Nephron (organoid): ENCODE data around the gene RFC4.

Experiments
- H3K27ac Mint-ChIP-seq, 3 experiments: 2 replicates each; pipeline ENCODE4 v1.8.0; 2020; ENCODE audit warnings: mixed read lengths in 3 of 3, mild to moderate bottlenecking in 2 of 3, moderate library complexity in 1 of 3
- H3K27me3 Mint-ChIP-seq: 2 replicates; pipeline ENCODE4 v1.8.0; 2021; ENCODE audit warnings: low read depth, mild to moderate bottlenecking, moderate library complexity, mixed read lengths
- H3K36me3 Mint-ChIP-seq: 2 replicates; pipeline ENCODE4 v1.8.0; 2020; ENCODE audit warnings: low read depth, mixed read lengths
- H3K4me1 Mint-ChIP-seq: 2 replicates; pipeline ENCODE4 v1.8.0; 2020; ENCODE audit warnings: mixed read lengths
- H3K4me3 Mint-ChIP-seq, 3 experiments: 2 replicates each; pipeline ENCODE4 v1.8.0; 2020; ENCODE audit warnings: mild to moderate bottlenecking in 3 of 3, mixed read lengths in 3 of 3, moderate library complexity in 2 of 3
- H3K9me3 Mint-ChIP-seq: 2 replicates; pipeline ENCODE4 v1.8.0; 2020; ENCODE audit warnings: mixed read lengths
- TF ChIP-seq, protein P1 (sequence below), 3 experiments: fragments of 200-600 bp; sonication (generic); IDR thresholded peaks; one replicate each; pipeline ENCODE4 v1.5.0; 2021; ENCODE audit warnings: antibody characterized with exemption in 3 of 3; ENCODE audit not compliant: unreplicated experiment in 3 of 3

RFC4 gene

DNA sequence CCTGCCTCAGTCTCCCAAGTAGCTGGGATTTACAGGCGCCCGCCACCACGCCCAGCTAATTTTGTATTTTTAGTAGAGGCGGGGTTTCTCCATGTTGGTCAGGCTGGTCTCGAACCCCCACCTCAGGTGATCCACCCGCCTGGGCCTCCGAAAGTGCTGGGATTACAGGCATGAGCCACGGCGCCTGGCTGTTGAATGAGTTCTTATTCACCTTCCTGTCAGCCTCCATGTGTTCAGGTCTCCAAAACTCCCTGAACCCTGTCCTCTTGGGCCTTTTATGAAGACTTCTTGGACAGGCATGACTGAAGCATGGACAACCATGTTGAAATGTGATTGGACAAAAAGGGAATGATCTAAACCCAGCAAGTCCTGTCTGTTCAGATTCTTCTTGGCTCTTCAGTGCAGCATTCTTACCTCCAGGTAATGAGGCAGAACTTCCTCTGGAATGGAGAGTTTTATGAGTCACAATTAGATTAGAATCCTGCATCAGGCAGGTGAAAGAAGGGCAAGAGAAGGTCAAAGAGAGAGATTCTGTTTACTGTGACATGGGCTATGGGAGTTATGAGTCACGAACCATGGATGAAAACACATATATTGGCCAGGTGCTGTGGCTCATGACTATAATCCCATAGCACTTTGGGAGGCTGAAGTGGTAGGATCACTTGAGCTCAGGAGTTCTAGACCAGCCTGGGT is 46.0 kb downstream of the RFC4 start:
- Mint-ChIP-seq H3K4me3 (no peak overlapping the region), H3K9me3 (no peaks in the 10 kb centered on the region), H3K4me1 (no peaks in the 10 kb centered on the region), H3K36me3 (no peaks in the 10 kb centered on the region), H3K27me3 (peaks cover 16% of the 10 kb centered on the region), H3K27ac (peak overlapping the region in 1 of 3 experiments; percentile 11)
- TF ChIP-seq, protein P1, sequence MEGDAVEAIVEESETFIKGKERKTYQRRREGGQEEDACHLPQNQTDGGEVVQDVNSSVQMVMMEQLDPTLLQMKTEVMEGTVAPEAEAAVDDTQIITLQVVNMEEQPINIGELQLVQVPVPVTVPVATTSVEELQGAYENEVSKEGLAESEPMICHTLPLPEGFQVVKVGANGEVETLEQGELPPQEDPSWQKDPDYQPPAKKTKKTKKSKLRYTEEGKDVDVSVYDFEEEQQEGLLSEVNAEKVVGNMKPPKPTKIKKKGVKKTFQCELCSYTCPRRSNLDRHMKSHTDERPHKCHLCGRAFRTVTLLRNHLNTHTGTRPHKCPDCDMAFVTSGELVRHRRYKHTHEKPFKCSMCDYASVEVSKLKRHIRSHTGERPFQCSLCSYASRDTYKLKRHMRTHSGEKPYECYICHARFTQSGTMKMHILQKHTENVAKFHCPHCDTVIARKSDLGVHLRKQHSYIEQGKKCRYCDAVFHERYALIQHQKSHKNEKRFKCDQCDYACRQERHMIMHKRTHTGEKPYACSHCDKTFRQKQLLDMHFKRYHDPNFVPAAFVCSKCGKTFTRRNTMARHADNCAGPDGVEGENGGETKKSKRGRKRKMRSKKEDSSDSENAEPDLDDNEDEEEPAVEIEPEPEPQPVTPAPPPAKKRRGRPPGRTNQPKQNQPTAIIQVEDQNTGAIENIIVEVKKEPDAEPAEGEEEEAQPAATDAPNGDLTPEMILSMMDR (IDR thresholded peaks at IDR 0.05; ENCODE audit: unreplicated experiment in 3 of 3) = no peak

DNA sequence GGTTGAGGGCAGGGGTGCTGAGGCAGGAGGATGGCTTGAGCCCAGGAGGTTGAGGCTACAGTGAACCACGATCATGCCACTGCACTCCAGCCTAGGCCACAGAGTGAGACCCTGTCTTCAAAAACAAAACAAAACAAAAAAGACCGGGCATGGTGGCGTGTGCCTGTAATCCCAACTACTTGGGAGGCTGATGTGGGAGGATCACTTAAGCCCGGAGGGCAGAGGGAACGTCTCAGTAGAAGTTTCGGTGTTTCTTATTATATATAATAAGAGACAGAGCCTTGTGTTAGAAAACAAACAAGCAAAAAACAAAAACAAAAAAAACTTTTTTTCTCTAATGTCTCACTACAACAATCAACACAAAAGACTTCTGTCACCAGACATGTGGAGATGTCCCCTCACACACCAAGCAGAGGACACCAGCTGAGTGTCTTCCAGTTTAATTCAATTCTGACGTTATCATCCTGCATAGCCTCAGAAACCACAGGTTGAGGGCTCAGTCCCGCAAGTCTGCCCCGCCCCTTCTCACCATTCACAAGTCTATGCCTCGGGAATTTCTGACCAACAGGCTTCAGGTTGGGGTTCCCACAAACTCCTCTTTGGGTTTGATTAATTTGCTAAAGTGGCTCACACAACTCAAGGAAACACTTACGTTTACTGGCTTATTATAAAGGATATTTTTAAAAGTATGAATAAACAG is 46.9 kb downstream of the RFC4 start:
- Mint-ChIP-seq H3K4me1 (no peaks in the 10 kb centered on the region), H3K9me3 (no peaks in the 10 kb centered on the region), H3K4me3 (no peak overlapping the region), H3K27me3 (peaks cover 16% of the 10 kb centered on the region), H3K27ac (no peak overlapping the region), H3K36me3 (no peaks in the 10 kb centered on the region)
- TF ChIP-seq, protein P1 (IDR thresholded peaks at IDR 0.05; ENCODE audit: unreplicated experiment in 3 of 3) = no peak

DNA sequence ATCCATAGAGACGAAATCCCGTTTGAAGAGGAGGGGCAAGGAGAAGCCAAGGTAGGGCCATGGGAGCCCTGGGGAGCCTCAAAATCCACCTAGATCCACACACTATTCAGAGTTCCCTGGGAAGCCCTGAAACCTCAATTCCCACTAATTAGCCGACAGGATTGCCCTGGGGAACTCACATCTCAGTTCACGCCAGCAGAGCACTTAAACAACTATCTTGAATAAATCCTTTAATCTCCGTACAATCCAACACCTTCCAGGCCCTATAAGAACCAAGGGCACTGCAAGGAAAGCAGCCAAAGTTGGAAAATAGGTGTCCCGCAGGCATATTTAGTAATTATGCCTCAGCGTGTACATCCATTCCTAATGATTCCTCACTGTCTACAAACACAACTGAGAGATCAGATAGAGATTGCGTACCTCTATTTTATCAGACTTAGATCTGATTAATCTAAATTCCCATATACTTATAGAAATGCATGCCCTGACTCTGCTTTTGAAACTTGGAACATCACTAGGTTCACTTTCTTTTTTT is 48.5 kb downstream of the RFC4 start:
- H3K9me3 Mint-ChIP-seq = no peaks in the 10 kb centered on the region
- H3K27me3 Mint-ChIP-seq = peaks cover 19% of the 10 kb centered on the region
- H3K4me3 Mint-ChIP-seq = no peak overlapping the region
- H3K4me1 Mint-ChIP-seq = no peaks in the 10 kb centered on the region
- no peak overlapping the region for H3K27ac Mint-ChIP-seq
- H3K36me3 Mint-ChIP-seq = no peaks in the 10 kb centered on the region
- TF ChIP-seq, protein P1 (IDR thresholded peaks at IDR 0.05; ENCODE audit: unreplicated experiment in 3 of 3) = no peak

DNA sequence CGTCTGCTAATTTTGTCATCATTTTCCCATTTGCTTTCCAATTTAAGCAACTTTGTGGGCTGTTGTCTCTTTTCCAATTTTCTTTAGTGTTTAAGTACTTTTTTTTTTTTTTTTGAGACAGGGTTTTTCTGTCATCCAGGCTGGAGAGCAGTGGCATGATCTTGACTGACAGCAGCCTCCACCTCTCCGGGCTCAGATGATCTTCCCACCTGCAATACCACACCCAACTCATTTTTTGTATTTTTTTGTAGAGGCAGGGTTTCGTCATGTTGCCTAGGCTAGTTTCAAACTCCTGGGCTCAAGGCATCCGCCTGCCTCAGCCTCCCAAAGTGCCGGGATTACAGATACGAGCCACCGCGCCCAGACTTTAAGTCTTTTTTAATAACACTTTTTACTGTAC is 49.1 kb downstream of the RFC4 start:
- Mint-ChIP-seq H3K9me3 (no peaks in the 10 kb centered on the region), H3K36me3 (no peaks in the 10 kb centered on the region), H3K4me1 (no peaks in the 10 kb centered on the region), H3K4me3 (no peak overlapping the region), H3K27ac (no peak overlapping the region), H3K27me3 (peaks cover 19% of the 10 kb centered on the region)
- TF ChIP-seq, protein P1 (IDR thresholded peaks at IDR 0.05; ENCODE audit: unreplicated experiment in 3 of 3) = no peak

DNA sequence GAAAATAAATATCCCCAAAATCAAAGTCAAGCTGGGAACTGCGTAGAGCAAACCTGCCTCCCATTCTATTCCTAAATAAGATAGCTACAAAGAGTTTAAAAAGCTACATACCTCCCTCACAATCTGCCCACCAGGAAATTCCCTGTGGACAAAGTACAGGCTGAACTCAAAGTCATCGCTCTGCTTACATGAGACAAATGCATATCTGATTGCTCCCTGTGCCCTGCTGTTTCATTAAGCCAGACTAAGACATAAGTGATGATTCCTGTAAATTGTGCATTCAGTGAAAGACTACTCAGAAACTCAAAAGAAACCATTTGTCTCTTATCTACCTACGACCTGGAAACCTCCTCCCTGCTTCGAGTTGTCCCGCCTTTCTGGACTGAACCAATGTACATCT is 51.4 kb downstream of the RFC4 start:
- Mint-ChIP-seq H3K9me3 (no peaks in the 10 kb centered on the region), H3K27ac (no peak overlapping the region), H3K4me3 (no peak overlapping the region), H3K36me3 (no peaks in the 10 kb centered on the region), H3K27me3 (peaks cover 19% of the 10 kb centered on the region), H3K4me1 (no peaks in the 10 kb centered on the region)
- TF ChIP-seq, protein P1 (IDR thresholded peaks at IDR 0.05; ENCODE audit: unreplicated experiment in 3 of 3) = no peak
